SK-N-SH treated with all-trans-retinoic acid at 6 μM for 48 hours (cell line): ENCODE measurements around the gene IKZF1.

ENCODE experiments used
- ATAC-seq: fragments of 200-7000 bp; cut with Tn5 transposase; 3 replicates; pipeline ENCODE4 v1.9.1; 2020; ENCODE audit warnings: mild to moderate bottlenecking, moderate library complexity
- BACH2 ChIP-seq: fragments of 250-450 bp; sonication (Bioruptor Pico); IDR thresholded peaks from 2 replicates; pipeline ENCODE4 v1.9.0; 2021; ENCODE audit warnings: mild to moderate bottlenecking, borderline replicate concordance
- CSDC2 ChIP-seq: fragments of 250-450 bp; sonication (Bioruptor Pico); IDR thresholded peaks from 2 replicates; pipeline ENCODE4 v1.5.0; 2020; ENCODE audit warnings: mild to moderate bottlenecking, moderate library complexity
- CSRNP3 ChIP-seq: fragments of 250-450 bp; sonication (Bioruptor Pico); IDR thresholded peaks from 2 replicates; pipeline ENCODE4 v1.5.1; 2021; ENCODE audit warnings: mild to moderate bottlenecking, moderate library complexity
- ESRRG ChIP-seq: fragments of 250-450 bp; sonication (Bioruptor Pico); IDR thresholded peaks from 2 replicates; pipeline ENCODE4 v1.6.1; 2021; ENCODE audit warnings: mild to moderate bottlenecking
- GLIS3 ChIP-seq: fragments of 250-450 bp; sonication (Bioruptor Pico); IDR thresholded peaks from 2 replicates; pipeline ENCODE4 v1.5.0; 2020; ENCODE audit warnings: mild to moderate bottlenecking, moderate library complexity
- ISL1 ChIP-seq: fragments of 250-450 bp; sonication (Bioruptor Pico); IDR thresholded peaks from 2 replicates; pipeline ENCODE4 v2.1.2; 2022; ENCODE audit warnings: mild to moderate bottlenecking, moderate library complexity
- PPARA ChIP-seq: fragments of 250-450 bp; sonication (Bioruptor Pico); IDR thresholded peaks from 2 replicates; pipeline ENCODE4 v1.5.0; 2020; ENCODE audit warnings: mild to moderate bottlenecking, borderline replicate concordance
- RARB ChIP-seq: fragments of 250-450 bp; sonication (Bioruptor Pico); IDR thresholded peaks from 2 replicates; pipeline ENCODE4 v1.8.0; 2021; ENCODE audit warnings: mild to moderate bottlenecking, moderate library complexity
- SNAI2 ChIP-seq: fragments of 250-450 bp; sonication (Bioruptor Pico); IDR thresholded peaks from 2 replicates; pipeline ENCODE4 v1.5.0; 2020; ENCODE audit warnings: mild to moderate bottlenecking, moderate library complexity
- TCF4 ChIP-seq: fragments of 250-450 bp; sonication (Bioruptor Pico); IDR thresholded peaks from 2 replicates; pipeline ENCODE4 v1.8.0; 2021; ENCODE audit warnings: mild to moderate bottlenecking, moderate library complexity, borderline replicate concordance
- TOX ChIP-seq: fragments of 250-450 bp; sonication (Bioruptor Pico); IDR thresholded peaks from 2 replicates; pipeline ENCODE4 v1.8.0; 2021; ENCODE audit warnings: mild to moderate bottlenecking, moderate library complexity, borderline replicate concordance
- TSHZ2 ChIP-seq: fragments of 250-450 bp; sonication (Bioruptor Pico); IDR thresholded peaks from 2 replicates; pipeline ENCODE4 v1.5.0; 2020; ENCODE audit warnings: mild to moderate bottlenecking, moderate library complexity
- ZC3H10 ChIP-seq: fragments of 250-450 bp; sonication (Bioruptor Pico); IDR thresholded peaks from 2 replicates; pipeline ENCODE4 v1.5.1; 2021; ENCODE audit warnings: mild to moderate bottlenecking, moderate library complexity
- ZFP3 ChIP-seq: fragments of 250-450 bp; sonication (Bioruptor Pico); IDR thresholded peaks from 2 replicates; pipeline ENCODE4 v1.5.0; 2020; ENCODE audit warnings: mild to moderate bottlenecking, moderate library complexity
- ZFP30 ChIP-seq: fragments of 450-650 bp; formaldehyde crosslinking; IDR thresholded peaks from 2 replicates; pipeline ENCODE4 v1.5.0; 2022; ENCODE audit warnings: mild to moderate bottlenecking, moderate library complexity
- ZNF565 ChIP-seq: fragments of 450-650 bp; formaldehyde crosslinking; conservative IDR thresholded peaks from 2 replicates; pipeline ENCODE4 v1.5.0; 2020; ENCODE audit warnings: low read depth, mild to moderate bottlenecking, moderate library complexity
- ZNF70 ChIP-seq: fragments of 450-650 bp; formaldehyde crosslinking; IDR thresholded peaks from 2 replicates; pipeline ENCODE4 v1.5.0; 2020; ENCODE audit warnings: mild to moderate bottlenecking, moderate library complexity
- ZNF8 ChIP-seq: fragments of 450-650 bp; formaldehyde crosslinking; IDR thresholded peaks from 2 replicates; pipeline ENCODE4 v1.5.0; 2020; ENCODE audit warnings: mild to moderate bottlenecking, moderate library complexity
- TF ChIP-seq, protein P1 (sequence below): fragments of 250-450 bp; sonication (Bioruptor Pico); IDR thresholded peaks from 2 replicates; pipeline ENCODE4 v1.8.0; 2020; ENCODE audit warnings: mild to moderate bottlenecking, moderate library complexity, borderline replicate concordance
- TF ChIP-seq, protein P2 (sequence below): fragments of 250-450 bp; sonication (Bioruptor Pico); IDR thresholded peaks from 2 replicates; pipeline ENCODE4 v1.5.1; 2020; ENCODE audit warnings: low read depth, mild to moderate bottlenecking, moderate library complexity
- TF ChIP-seq, protein P3 (sequence below): fragments of 250-450 bp; sonication (Bioruptor Pico); IDR thresholded peaks from 2 replicates; pipeline ENCODE4 v1.8.0; 2021; ENCODE audit warnings: low read depth, mild to moderate bottlenecking, moderate library complexity, borderline replicate concordance

IKZF1 gene

GRCh38 chr7:50266635-50267386 is 37.7 kb upstream of the IKZF1 start (continued):
- no peak for TF ChIP-seq CSRNP3 (CRISPR knock-in tag)
- TF ChIP-seq, protein P1, sequence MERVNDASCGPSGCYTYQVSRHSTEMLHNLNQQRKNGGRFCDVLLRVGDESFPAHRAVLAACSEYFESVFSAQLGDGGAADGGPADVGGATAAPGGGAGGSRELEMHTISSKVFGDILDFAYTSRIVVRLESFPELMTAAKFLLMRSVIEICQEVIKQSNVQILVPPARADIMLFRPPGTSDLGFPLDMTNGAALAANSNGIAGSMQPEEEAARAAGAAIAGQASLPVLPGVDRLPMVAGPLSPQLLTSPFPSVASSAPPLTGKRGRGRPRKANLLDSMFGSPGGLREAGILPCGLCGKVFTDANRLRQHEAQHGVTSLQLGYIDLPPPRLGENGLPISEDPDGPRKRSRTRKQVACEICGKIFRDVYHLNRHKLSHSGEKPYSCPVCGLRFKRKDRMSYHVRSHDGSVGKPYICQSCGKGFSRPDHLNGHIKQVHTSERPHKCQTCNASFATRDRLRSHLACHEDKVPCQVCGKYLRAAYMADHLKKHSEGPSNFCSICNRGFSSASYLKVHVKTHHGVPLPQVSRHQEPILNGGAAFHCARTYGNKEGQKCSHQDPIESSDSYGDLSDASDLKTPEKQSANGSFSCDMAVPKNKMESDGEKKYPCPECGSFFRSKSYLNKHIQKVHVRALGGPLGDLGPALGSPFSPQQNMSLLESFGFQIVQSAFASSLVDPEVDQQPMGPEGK, result no peak

DNA sequence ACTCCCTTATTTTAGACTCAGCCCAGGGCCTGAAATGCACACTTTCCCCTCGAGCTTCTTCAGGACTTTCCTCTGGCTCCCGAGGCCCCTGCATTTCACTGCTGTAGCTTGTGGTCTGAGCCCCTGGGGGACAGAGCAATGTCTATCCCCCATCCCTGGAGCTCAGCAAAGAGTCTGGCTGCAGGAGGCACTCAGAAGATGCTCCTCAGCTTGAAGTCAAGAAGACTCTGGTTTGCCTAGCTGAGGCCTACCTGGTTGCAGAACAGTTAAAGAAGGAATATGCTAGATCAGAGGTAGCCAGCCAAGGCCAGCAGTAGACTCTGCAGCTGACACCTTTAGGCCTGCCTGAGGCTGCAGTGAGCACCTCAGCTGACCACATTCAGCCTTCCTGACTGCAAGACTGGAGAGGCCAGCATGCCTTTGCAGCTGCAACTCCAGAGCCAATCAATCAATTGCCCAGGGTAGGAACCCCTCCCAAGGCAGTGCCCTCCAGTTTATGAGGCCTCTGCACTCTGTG is 36.9 kb upstream of the IKZF1 start:
- ATAC-seq, result no peak

GRCh38 chr7:50268223-50268622 is 36.3 kb upstream of the IKZF1 start:
- ATAC-seq, result no peak
- TF ChIP-seq CSDC2 (CRISPR knock-in tag), result no peak
- TF ChIP-seq ZNF70 (CRISPR knock-in tag), result no peak
- TF ChIP-seq ZNF565 (CRISPR knock-in tag), result no peak
- TF ChIP-seq ZC3H10 (CRISPR knock-in tag), result no peak
- TF ChIP-seq SNAI2 (CRISPR knock-in tag), result no peak
- TF ChIP-seq, protein P1, result no peak
- TF ChIP-seq ESRRG, result no peak
- no peak for TF ChIP-seq ISL1
- TF ChIP-seq BACH2 (CRISPR knock-in tag), result no peak
- TF ChIP-seq, protein P2, sequence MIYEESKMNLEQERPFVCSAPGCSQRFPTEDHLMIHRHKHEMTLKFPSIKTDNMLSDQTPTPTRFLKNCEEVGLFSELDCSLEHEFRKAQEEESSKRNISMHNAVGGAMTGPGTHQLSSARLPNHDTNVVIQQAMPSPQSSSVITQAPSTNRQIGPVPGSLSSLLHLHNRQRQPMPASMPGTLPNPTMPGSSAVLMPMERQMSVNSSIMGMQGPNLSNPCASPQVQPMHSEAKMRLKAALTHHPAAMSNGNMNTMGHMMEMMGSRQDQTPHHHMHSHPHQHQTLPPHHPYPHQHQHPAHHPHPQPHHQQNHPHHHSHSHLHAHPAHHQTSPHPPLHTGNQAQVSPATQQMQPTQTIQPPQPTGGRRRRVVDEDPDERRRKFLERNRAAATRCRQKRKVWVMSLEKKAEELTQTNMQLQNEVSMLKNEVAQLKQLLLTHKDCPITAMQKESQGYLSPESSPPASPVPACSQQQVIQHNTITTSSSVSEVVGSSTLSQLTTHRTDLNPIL (CRISPR knock-in tag), result no peak
- TF ChIP-seq, protein P3, sequence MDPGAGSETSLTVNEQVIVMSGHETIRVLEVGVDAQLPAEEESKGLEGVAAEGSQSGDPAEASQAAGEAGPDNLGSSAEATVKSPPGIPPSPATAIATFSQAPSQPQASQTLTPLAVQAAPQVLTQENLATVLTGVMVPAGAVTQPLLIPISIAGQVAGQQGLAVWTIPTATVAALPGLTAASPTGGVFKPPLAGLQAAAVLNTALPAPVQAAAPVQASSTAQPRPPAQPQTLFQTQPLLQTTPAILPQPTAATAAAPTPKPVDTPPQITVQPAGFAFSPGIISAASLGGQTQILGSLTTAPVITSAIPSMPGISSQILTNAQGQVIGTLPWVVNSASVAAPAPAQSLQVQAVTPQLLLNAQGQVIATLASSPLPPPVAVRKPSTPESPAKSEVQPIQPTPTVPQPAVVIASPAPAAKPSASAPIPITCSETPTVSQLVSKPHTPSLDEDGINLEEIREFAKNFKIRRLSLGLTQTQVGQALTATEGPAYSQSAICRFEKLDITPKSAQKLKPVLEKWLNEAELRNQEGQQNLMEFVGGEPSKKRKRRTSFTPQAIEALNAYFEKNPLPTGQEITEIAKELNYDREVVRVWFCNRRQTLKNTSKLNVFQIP (CRISPR knock-in tag), result no peak
- TF ChIP-seq PPARA (CRISPR knock-in tag), result no peak
- TF ChIP-seq ZNF8 (CRISPR knock-in tag), result no peak
- TF ChIP-seq ZFP3 (CRISPR knock-in tag), result no peak
- no peak for TF ChIP-seq TSHZ2 (CRISPR knock-in tag)
- TF ChIP-seq RARB, result no peak
- TF ChIP-seq GLIS3 (CRISPR knock-in tag), result no peak
- TF ChIP-seq TCF4 (CRISPR knock-in tag), result no peak

More for the DNA sequence above, 36.9 kb upstream of the IKZF1 start:
- TF ChIP-seq ZFP30 (CRISPR knock-in tag) (no peak), TOX (CRISPR knock-in tag) (no peak), TSHZ2 (CRISPR knock-in tag) (no peak), ZC3H10 (CRISPR knock-in tag) (no peak), RARB (no peak)
